GM13976 (cell line): ENCODE data around the gene ABLIM1.

Experiments
- DNase-seq: peaks from one replicate; pipeline ENCODE4 v3.0.0; 2012; ENCODE audit warnings: low spot score
- in situ Hi-C: fragments of 300-500 bp; cut with MboI; formaldehyde crosslinking; loops from one replicate; pipeline ENCODE4 v1.12.0; 2022; ENCODE audit warnings: low sequenced_read_pairs, mixed read lengths, inconsistent platforms; ENCODE audit not compliant: unreplicated experiment
- TF ChIP-seq, protein P1 (sequence below): IDR thresholded peaks from 2 replicates; pipeline ENCODE4 v1.5.1; 2012; ENCODE audit warnings: borderline replicate concordance, mild to moderate bottlenecking; ENCODE audit not compliant: insufficient read depth; ENCODE audit errors: extremely low read depth, missing control alignments, control extremely low read depth

ABLIM1 gene

DNA sequence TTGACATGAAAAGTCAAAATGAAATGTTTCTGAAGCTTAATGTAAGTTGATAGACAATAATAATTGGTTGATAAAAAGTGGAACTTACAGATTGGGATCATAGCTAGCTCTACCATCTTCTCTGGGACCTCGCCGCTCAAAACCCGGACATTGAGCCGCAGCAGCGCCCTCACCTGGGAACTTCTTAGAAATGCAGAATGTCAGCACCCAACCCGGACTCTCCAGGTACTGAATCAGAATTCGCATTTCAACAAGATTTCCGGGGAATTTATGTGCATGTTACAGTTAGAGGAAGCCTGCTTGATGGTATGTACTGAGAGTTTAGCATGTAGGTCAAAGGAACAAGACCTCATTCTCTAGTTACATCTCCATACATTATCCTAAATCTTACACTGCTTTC lies 36.7 kb upstream of the ABLIM1 start:
- DNase-seq = peak; percentile 58
- TF ChIP-seq, protein P1, sequence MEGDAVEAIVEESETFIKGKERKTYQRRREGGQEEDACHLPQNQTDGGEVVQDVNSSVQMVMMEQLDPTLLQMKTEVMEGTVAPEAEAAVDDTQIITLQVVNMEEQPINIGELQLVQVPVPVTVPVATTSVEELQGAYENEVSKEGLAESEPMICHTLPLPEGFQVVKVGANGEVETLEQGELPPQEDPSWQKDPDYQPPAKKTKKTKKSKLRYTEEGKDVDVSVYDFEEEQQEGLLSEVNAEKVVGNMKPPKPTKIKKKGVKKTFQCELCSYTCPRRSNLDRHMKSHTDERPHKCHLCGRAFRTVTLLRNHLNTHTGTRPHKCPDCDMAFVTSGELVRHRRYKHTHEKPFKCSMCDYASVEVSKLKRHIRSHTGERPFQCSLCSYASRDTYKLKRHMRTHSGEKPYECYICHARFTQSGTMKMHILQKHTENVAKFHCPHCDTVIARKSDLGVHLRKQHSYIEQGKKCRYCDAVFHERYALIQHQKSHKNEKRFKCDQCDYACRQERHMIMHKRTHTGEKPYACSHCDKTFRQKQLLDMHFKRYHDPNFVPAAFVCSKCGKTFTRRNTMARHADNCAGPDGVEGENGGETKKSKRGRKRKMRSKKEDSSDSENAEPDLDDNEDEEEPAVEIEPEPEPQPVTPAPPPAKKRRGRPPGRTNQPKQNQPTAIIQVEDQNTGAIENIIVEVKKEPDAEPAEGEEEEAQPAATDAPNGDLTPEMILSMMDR = peak; percentile 44
- in situ Hi-C loops = loop anchor here (10.0 kb wide), 2 partner anchors 140 to 230 kb away; no protein-coding TSS in a partner anchor

DNA sequence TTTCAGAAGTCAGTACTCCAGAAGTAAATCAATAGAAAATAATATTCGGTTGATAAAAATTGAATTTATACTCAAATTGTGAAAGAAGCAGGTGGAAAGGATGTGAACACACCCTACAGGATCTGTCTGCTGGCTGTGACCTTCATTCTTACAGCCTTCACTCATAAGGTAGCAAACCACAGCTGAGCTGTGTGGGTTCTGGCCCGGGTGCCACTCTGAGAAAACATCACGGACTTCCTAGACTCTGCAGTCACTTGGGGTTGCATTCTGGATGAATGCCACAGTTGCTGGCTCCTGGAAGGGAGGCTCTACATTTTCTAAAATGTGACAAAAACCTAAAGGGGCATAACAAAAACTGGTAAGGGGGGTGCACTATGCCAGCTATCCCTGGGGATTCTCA lies 36.0 kb upstream of the ABLIM1 start:
- no peak for DNase-seq
- in situ Hi-C loops = loop anchor here (10.0 kb wide), 2 partner anchors 139 to 229 kb away; no protein-coding TSS in a partner anchor
- TF ChIP-seq, protein P1 = no peak

DNA sequence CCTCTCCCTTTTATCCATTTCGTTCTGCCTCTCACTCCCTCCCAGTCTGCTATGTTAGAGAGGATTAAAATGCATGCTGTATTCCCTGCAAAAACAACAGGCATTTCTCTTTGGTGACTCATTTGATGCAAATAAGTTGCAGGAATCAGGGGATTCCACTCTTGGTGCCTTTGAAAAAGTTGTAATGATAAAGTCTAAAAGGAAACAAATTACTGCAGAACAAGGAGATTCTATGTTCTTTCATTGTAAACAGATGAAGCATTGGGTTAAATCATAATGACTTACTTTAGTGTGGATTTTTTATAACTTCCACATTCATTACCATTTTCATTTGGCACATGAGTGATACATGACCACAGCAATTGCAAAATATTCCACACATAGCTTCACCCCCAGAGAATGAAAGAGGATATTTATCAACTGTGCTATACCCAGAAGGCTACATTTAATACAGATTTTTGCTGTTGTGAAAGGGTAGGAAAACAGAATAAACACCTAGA lies 33.4 kb upstream of the ABLIM1 start:
- in situ Hi-C loops = loop anchor here (10.0 kb wide), 2 partner anchors 137 to 227 kb away; no protein-coding TSS in a partner anchor
- no peak for DNase-seq
- TF ChIP-seq, protein P1 = no peak

DNA sequence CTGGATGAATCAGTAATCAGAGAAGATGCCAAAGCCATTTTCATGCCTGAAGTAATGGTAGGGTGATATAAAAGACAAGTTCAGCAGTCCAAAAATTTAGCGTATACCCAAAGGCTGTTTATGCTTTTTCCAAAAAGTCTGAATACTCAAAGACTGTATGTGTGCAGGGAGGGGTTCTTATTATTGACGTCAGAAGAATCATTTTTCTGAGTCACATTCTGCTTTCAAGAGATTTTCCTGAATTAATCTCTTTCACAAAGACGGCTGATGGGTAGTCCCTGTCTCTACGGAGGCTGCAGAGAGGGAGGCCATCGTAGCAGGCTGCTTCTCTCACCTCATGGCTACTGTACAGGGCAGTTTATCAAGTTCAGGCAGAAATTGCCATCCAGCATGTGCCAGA lies 30.7 kb upstream of the ABLIM1 start:
- in situ Hi-C loops = no loop called here
- TF ChIP-seq, protein P1 = no peak
- DNase-seq = no peak

DNA sequence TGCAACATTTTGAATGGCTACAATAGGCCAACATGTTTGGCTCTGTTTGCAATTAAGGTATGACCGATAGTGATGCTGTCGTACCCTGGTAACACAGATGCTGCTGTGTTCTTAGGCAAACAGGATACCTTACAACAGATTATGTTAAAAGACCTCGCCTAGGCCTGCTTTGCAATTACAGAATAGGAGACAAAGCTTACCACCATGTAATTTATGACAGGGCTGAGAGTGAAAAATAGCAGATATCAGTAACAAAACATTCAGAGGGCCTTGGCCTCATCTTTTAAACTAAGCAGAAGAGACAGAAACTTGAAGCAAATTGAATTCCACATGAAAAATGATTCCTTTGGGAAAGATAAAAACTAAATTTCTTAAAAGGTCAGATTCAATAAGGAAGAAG lies 29.4 kb upstream of the ABLIM1 start:
- in situ Hi-C loops = no loop called here
- DNase-seq = no peak
- TF ChIP-seq, protein P1 = no peak

DNA sequence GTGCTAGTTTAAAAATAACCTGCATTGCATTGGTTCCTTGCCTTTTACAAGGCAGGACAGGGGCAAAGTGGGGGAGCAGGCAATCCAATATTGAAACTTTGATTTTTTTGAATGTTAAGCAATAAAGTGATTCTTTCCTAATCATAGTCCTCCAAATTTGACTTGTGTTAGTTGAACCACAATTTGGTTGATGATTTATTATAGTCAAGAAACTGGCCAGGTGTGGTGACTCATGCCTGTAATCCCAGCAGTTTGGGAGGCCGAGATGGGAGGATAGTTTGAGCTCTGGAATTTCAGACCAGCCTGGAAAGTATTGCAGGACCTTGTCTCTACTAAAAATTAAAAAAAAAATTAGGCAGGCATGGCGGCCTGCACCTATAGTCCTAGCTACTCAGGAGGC lies 27.9 kb upstream of the ABLIM1 start:
- DNase-seq = no peak
- in situ Hi-C loops = no loop called here
- TF ChIP-seq, protein P1 = no peak
